Body of pancreas (tissue), 4 donors: ENCODE data around the gene NDUFA1. TPM values are rescaled to one million over a fixed set of nuclear protein-coding genes. Genes with fewer than 3 reads are reported as not detected.
A peak's percentile ranks its signal among the peaks of the same experiment; 100 is the strongest.

Experiments
- ATAC-seq: fragments of 150-250 bp; one replicate; pipeline ENCODE4 v1.9.1; 2016
- DNase-seq, 4 donors: peaks; one replicate each; pipeline ENCODE4 v3.0.0-alpha.2; 2019
- H3K27ac ChIP-seq, 4 donors: fragments of 200-600 bp; sonication (generic); 1 replicate in 3 of 4; 2 replicates in 1 of 4; pipeline versions ENCODE4 v1.5.1 to v1.6.1; 2016 to 2019; ENCODE audit warnings: mild to moderate bottlenecking in 1 of 4, mixed read lengths in 1 of 4, moderate library complexity in 1 of 4
- H3K27me3 ChIP-seq, 2 donors: fragments of 200-600 bp; sonication (generic); one replicate each; pipeline ENCODE4 v1.6.0; 2016; ENCODE audit warnings: mild to moderate bottlenecking in 1 of 2
- H3K36me3 ChIP-seq, 2 donors: fragments of 200-600 bp; sonication (generic); replicated peaks in 1 of 2; 2 replicates each; pipeline ENCODE4 v1.5.1; 2016; ENCODE audit warnings: low read depth in 2 of 2; ENCODE audit not compliant: insufficient read depth in 1 of 2
- H3K4me1 ChIP-seq: fragments of 200-600 bp; sonication (generic); one replicate; pipeline ENCODE4 v1.6.0; 2016
- H3K4me3 ChIP-seq, 2 donors: fragments of 200-600 bp; sonication (generic); 1 replicate in 1 of 2; 2 replicates in 1 of 2; pipeline ENCODE4 v1.5.1; 2016 to 2019
- H3K9me3 ChIP-seq, 3 donors: fragments of 200-600 bp; sonication (generic); 1 replicate in 2 of 3; 2 replicates in 1 of 3; pipeline ENCODE4 v1.5.1; 2016
- POLR2A ChIP-seq, 3 donors: fragments of 450-650 bp; IDR thresholded peaks; one replicate each; pipeline ENCODE4 v1.6.1; 2016; ENCODE audit warnings: antibody characterized with exemption in 3 of 3, mild to moderate bottlenecking in 2 of 3
- WGBS, 2 donors: methylation state at CpG; one replicate each; pipeline ENCODE4 v1.1.5; 2017; 5-methylcytosine and 5-hydroxymethylcytosine counted together
- intact Hi-C: fragments of 100-400 bp; cut with DNase I; formaldehyde crosslinking; loops from one replicate; pipeline ENCODE4 v1.15.1; 2023
- total RNA-seq, 2 donors: library from RNA; depleted of rRNA; stranded (reverse); fragments of >200 nt; gene quantifications; one replicate each; pipeline ENCODE4 v1.1.0, GENCODE V29; 2016
- TF ChIP-seq, protein P1 (sequence below), 7 experiments: fragments of 450-650 bp in 4 of 7; fragments of 200-600 bp in 3 of 7; sonication (generic) in 3 of 7; IDR thresholded peaks; one replicate each; pipeline ENCODE4 v1.5.1; 2016 to 2019; ENCODE audit warnings: antibody characterized with exemption in 7 of 7

NDUFA1 gene
- total RNA-seq, 2 donors from 2014 or later = 13.5 to 15.6 TPM

DNA sequence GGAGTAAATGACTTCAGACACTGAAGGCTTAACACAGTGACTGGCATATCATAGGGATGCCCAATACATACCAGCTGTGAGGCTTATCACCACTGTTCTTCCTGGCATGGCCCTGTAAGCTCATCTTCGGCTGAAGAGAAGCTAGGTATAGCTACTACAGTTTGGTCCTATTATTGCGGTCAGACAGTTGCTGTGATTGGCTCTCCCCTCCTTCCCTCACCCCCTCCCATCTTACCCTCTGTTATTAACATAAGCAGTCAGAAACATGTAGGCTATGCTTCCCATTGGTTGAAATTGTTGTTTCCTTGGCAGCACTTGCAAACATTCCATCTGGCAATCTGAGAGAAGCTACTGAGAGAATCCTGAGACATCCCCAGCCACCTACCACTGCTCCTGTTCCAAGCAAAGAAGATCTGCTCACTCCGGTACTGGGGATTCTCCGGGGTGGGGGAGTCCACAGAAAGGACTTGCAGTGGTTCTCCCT, 24.3 kb downstream of the NDUFA1 start, which contains the start of gene AKAP14:
Gene AKAP14 (plus strand): TSS at position 51 of the 484 bp plus-strand sequence. CDS start 7,331 bp downstream, outside the sequence.
- Histone ChIP-seq H3K4me1 (no peaks in the 10 kb centered on the region), H3K36me3 (no peaks in the 10 kb centered on the region), H3K27me3 (no peaks in the 10 kb centered on the region), H3K9me3 (no peaks in the 10 kb centered on the region), H3K27ac (no peak within 1 kb of the TSS), H3K4me3 (no peak within 1 kb of the TSS)
- intact Hi-C loops = no loop called here
- TF ChIP-seq, protein P1, sequence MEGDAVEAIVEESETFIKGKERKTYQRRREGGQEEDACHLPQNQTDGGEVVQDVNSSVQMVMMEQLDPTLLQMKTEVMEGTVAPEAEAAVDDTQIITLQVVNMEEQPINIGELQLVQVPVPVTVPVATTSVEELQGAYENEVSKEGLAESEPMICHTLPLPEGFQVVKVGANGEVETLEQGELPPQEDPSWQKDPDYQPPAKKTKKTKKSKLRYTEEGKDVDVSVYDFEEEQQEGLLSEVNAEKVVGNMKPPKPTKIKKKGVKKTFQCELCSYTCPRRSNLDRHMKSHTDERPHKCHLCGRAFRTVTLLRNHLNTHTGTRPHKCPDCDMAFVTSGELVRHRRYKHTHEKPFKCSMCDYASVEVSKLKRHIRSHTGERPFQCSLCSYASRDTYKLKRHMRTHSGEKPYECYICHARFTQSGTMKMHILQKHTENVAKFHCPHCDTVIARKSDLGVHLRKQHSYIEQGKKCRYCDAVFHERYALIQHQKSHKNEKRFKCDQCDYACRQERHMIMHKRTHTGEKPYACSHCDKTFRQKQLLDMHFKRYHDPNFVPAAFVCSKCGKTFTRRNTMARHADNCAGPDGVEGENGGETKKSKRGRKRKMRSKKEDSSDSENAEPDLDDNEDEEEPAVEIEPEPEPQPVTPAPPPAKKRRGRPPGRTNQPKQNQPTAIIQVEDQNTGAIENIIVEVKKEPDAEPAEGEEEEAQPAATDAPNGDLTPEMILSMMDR (IDR thresholded peaks at IDR 0.05) = no peak
- no peak for TF ChIP-seq POLR2A (IDR thresholded peaks at IDR 0.05)
- DNase-seq (no peak), ATAC-seq (no peak)
- 50 to 62% methylated on average over 1 to 4 of the region's 4 CpGs for WGBS, 2 donors

DNA sequence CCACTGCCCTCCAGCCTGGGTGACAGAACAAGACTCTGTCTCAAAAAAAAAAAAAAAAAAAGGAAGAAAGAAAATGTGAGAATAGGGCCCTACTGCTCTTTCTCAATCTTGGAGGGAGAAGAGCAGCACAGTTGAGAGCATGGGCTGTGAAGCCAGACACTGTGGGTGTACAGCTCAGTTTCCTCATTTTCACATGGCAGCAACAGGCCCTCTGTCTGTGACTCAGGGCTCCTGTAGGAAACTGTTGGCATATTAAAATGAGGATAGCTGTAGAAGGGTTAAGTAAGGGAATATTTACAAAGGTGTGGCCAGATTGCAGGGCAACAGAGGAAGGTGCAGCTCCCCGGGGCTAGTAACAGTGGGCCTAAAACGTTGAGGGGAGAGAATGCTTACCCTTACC, 27.5 kb downstream of the NDUFA1 start:
- no peak overlapping the region for H3K27ac ChIP-seq
- 29% methylated on average over 2 of the region's 2 CpGs; no CpG with 5 or more reads in 1 of the 2 donors for WGBS, 2 donors
- no peak for TF ChIP-seq POLR2A (IDR thresholded peaks at IDR 0.05)
- TF ChIP-seq, protein P1 (IDR thresholded peaks at IDR 0.05) = no peak
- no peaks in the 10 kb centered on the region for H3K4me1 ChIP-seq
- H3K4me3 ChIP-seq = no peak overlapping the region
- peak in 1 of 4 donors; percentile 3 for DNase-seq
- H3K9me3 ChIP-seq = no peaks in the 10 kb centered on the region
- no peak for ATAC-seq
- no peaks in the 10 kb centered on the region for H3K36me3 ChIP-seq
- intact Hi-C loops = no loop called here
- H3K27me3 ChIP-seq = no peaks in the 10 kb centered on the region

DNA sequence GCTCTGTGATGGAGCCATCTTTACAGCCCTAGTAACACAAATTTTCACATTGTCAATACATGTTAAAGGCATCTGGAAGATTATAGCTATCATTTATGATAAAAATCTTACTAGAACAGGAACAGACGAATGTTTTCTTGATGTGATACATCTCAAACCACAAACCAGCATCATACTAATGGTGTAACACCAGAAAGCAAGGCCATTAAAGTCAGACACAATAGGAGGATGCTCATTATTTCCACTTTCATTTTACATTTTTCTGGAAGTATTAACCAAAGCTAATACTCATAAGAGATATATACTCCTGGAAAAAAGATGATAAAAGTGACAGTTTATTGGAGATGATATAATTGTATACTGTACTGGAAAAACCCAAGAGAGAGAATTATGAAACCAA, 29.3 kb downstream of the NDUFA1 start:
- intact Hi-C loops = no loop called here
- Histone ChIP-seq H3K4me1 (no peaks in the 10 kb centered on the region), H3K4me3 (no peak overlapping the region), H3K36me3 (no peaks in the 10 kb centered on the region), H3K27me3 (no peaks in the 10 kb centered on the region), H3K27ac (no peak overlapping the region), H3K9me3 (no peaks in the 10 kb centered on the region)
- DNase-seq (no peak), ATAC-seq (no peak)
- 45 to 73% methylated on average over 1 of the region's 1 CpG for WGBS, 2 donors
- TF ChIP-seq, protein P1 (IDR thresholded peaks at IDR 0.05) = no peak
- no peak for TF ChIP-seq POLR2A (IDR thresholded peaks at IDR 0.05)

DNA sequence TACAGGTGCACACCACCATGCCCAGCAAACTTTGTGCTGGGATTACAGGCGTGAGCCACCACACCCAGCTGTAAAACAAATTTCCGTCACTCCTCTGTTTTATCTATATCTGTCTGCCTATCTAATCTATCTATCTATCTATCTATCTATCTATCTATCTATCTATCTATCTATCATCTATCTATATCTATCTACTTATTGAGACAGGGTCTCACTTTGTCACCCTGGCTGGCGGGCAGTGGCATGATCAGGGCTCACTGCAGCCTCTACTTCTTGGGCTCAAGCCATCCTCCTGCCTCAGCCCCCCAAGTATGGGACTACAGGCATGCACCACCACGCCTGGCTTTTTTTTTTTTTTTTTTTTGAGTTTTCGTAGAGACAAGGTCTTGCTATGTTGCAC, 44.7 kb downstream of the NDUFA1 start:
- no peaks in the 10 kb centered on the region for H3K9me3 ChIP-seq

More for the DNA sequence above, 44.7 kb downstream of the NDUFA1 start:
- H3K36me3 ChIP-seq = no peaks in the 10 kb centered on the region
- no peaks in the 10 kb centered on the region for H3K27me3 ChIP-seq
- 83 to 93% methylated on average over 4 to 5 of the region's 5 CpGs for WGBS, 2 donors
- ATAC-seq = no peak
- H3K27ac ChIP-seq = no peak overlapping the region
- H3K4me1 ChIP-seq = no peaks in the 10 kb centered on the region
- no peak for TF ChIP-seq POLR2A (IDR thresholded peaks at IDR 0.05)
- TF ChIP-seq, protein P1 (IDR thresholded peaks at IDR 0.05) = no peak
- intact Hi-C loops = no loop called here
- no peak overlapping the region for H3K4me3 ChIP-seq
- DNase-seq = no peak
